ENCODE data around the gene LGALSL.

DNA sequence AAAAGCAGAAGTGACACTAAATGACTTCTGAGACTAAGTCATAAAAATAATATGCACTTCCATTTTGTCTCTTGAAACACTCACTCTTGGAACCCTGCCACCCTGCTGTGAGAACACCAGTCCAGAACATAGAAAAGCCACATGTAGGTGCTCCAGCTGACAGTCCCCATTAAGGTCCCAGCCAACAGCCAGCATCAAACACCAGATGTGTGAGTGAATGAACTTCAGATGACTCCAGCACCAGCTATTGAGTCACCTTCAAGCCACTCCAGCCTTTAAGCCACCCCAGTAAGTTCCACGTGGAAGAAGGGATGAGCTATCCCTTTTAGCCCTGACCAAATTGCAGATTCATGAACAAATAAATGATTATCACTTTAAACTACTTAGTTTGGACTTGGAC, 31.5 kb upstream of the LGALSL start:
- no peak for TF ChIP-seq POLR2A (IDR thresholded peaks at IDR 0.05)
- TF ChIP-seq, protein P1, sequence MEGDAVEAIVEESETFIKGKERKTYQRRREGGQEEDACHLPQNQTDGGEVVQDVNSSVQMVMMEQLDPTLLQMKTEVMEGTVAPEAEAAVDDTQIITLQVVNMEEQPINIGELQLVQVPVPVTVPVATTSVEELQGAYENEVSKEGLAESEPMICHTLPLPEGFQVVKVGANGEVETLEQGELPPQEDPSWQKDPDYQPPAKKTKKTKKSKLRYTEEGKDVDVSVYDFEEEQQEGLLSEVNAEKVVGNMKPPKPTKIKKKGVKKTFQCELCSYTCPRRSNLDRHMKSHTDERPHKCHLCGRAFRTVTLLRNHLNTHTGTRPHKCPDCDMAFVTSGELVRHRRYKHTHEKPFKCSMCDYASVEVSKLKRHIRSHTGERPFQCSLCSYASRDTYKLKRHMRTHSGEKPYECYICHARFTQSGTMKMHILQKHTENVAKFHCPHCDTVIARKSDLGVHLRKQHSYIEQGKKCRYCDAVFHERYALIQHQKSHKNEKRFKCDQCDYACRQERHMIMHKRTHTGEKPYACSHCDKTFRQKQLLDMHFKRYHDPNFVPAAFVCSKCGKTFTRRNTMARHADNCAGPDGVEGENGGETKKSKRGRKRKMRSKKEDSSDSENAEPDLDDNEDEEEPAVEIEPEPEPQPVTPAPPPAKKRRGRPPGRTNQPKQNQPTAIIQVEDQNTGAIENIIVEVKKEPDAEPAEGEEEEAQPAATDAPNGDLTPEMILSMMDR (IDR thresholded peaks at IDR 0.05), result no peak
